SK-N-SH (cell line): ENCODE measurements around the gene CACNA1G. TPM values are rescaled to one million over a fixed set of nuclear protein-coding genes. Genes with fewer than 3 reads are reported as not detected.

Source experiments
- CTCF ChIA-PET: fragments of 300-600, 350-600 bp; formaldehyde crosslinking; extraction: SDS; loops from one replicate; lab custom pipeline; 2021; lab: Yijun Ruan, JAX
- POLR2A ChIA-PET: fragments of 350-600 bp; sonication (Branson Sonifier 250); formaldehyde crosslinking; extraction: SDS; loops from one replicate; lab custom pipeline; 2020; ENCODE audit warnings: antibody characterized with exemption, inconsistent platforms; lab: Yijun Ruan, JAX
- DNase-seq: peaks from one replicate; pipeline ENCODE4 v3.0.0; 2012
- H2AFZ ChIP-seq: fragments of 200-600 bp; sonication (generic); 2 replicates; pipeline ENCODE4 v1.8.1; 2016; ENCODE audit warnings: antibody characterized with exemption, mild to moderate bottlenecking, low read depth
- H3F3A ChIP-seq: fragments of 200-600 bp; sonication (generic); replicated peaks from 2 replicates; pipeline ENCODE3; 2016; ENCODE audit warnings: antibody characterized with exemption, mild to moderate bottlenecking; ENCODE audit not compliant: insufficient read depth
- H3K27ac ChIP-seq, 2 experiments: fragments of 200-500 bp in 1 of 2; fragments of 200-600 bp in 1 of 2; sonication (Bioruptor generic) in 1 of 2; sonication (generic), shearing (Covaris generic) in 1 of 2; 2 replicates each; pipeline versions ENCODE4 v1.5.1 to v1.6.1; 2014 to 2016; ENCODE audit warnings: low read depth in 2 of 2, inconsistent platforms in 1 of 2, low read length in 1 of 2, mild to moderate bottlenecking in 1 of 2, mixed read lengths in 1 of 2
- H3K27me3 ChIP-seq: fragments of 200-600 bp; sonication (generic), shearing (Covaris generic); 2 replicates; pipeline ENCODE4 v1.6.1; 2016; ENCODE audit warnings: mixed run types; ENCODE audit not compliant: insufficient read depth
- H3K36me3 ChIP-seq, 2 experiments: fragments of 200-500 bp in 1 of 2; fragments of 200-600 bp in 1 of 2; sonication (Bioruptor generic) in 1 of 2; sonication (generic) in 1 of 2; replicated peaks in 1 of 2; 2 replicates each; pipeline versions ENCODE3 to v1.5.1; 2014 to 2016; ENCODE audit warnings: low read length in 1 of 2, mild to moderate bottlenecking in 1 of 2; ENCODE audit not compliant: insufficient read depth in 2 of 2, control insufficient read depth in 1 of 2
- H3K4me1 ChIP-seq, 2 experiments: fragments of 200-500 bp in 1 of 2; fragments of 200-600 bp in 1 of 2; sonication (Bioruptor generic) in 1 of 2; sonication (generic), shearing (Covaris generic) in 1 of 2; 2 replicates each; pipeline versions ENCODE4 v1.5.1 to v1.6.1; 2014 to 2016; ENCODE audit warnings: low read depth in 1 of 2, low read length in 1 of 2, mixed run types in 1 of 2; ENCODE audit not compliant: insufficient read depth in 2 of 2, control insufficient read depth in 1 of 2
- H3K4me2 ChIP-seq: fragments of 200-600 bp; sonication (generic), shearing (Covaris generic); 2 replicates; pipeline ENCODE4 v1.6.1; 2017; ENCODE audit warnings: mixed run types
- H3K4me3 ChIP-seq, 2 experiments: fragments of 200-500 bp in 1 of 2; fragments of 200-600 bp in 1 of 2; sonication (Bioruptor generic) in 1 of 2; sonication (generic), shearing (Covaris generic) in 1 of 2; 2 replicates each; pipeline versions ENCODE4 v1.5.1 to v1.8.1; 2014 to 2016; ENCODE audit warnings: low read depth in 2 of 2, inconsistent platforms in 1 of 2, low read length in 1 of 2, mild to moderate bottlenecking in 1 of 2, mixed read lengths in 1 of 2, moderate library complexity in 1 of 2
- H3K79me2 ChIP-seq: fragments of 200-600 bp; sonication (generic); 2 replicates; pipeline ENCODE4 v1.8.1; 2017; ENCODE audit warnings: mild to moderate bottlenecking; ENCODE audit not compliant: insufficient read depth
- H3K9ac ChIP-seq: fragments of 200-600 bp; sonication (generic); 2 replicates; pipeline ENCODE4 v1.6.1; 2017; ENCODE audit warnings: mixed run types
- H3K9me2 ChIP-seq: fragments of 200-600 bp; sonication (generic); 2 replicates; pipeline ENCODE4 v1.6.1; 2017; ENCODE audit warnings: mixed run types
- H3K9me3 ChIP-seq: fragments of 200-600 bp; sonication (generic); 2 replicates; pipeline ENCODE4 v1.6.1; 2017; ENCODE audit warnings: mixed run types, mild to moderate bottlenecking, moderate library complexity
- H4K20me1 ChIP-seq: fragments of 200-600 bp; sonication (generic); 2 replicates; pipeline ENCODE4 v1.6.1; 2017; ENCODE audit warnings: mild to moderate bottlenecking, mixed run types; ENCODE audit not compliant: insufficient read depth
- CHD2 ChIP-seq: fragments of 150-350 bp; IDR thresholded peaks from 2 replicates; pipeline ENCODE4 v1.6.1; 2018; ENCODE audit warnings: low read length; ENCODE audit not compliant: partially characterized antibody
- EP300 ChIP-seq, 2 experiments: IDR thresholded peaks; 2 replicates each; pipeline versions ENCODE4 v1.4.0 to v1.6.1; 2012; ENCODE audit warnings: borderline replicate concordance in 1 of 2, low read depth in 1 of 2, low read length in 1 of 2
- EZH2phosphoT487 ChIP-seq: fragments of 200-600 bp; sonication (generic); IDR thresholded peaks from 2 replicates; pipeline ENCODE4 v1.6.1; 2017; ENCODE audit warnings: low read depth, mixed run types, mild to moderate bottlenecking, antibody characterized with exemption, moderate library complexity, borderline replicate concordance
- FOSL2 ChIP-seq: IDR thresholded peaks from 2 replicates; pipeline ENCODE4 v1.4.0; 2012; ENCODE audit warnings: low read depth, mild to moderate bottlenecking, moderate library complexity, borderline replicate concordance
- FOXJ3 ChIP-seq: sonication (generic); formaldehyde crosslinking; IDR thresholded peaks from 2 replicates; pipeline ENCODE4 v1.5.1; 2020; ENCODE audit warnings: mild to moderate bottlenecking, missing genetic modification reagents
- FOXM1 ChIP-seq: IDR thresholded peaks from 2 replicates; pipeline ENCODE4 v1.4.0; 2012; ENCODE audit warnings: low read depth, mild to moderate bottlenecking
- GABPA ChIP-seq: IDR thresholded peaks from 2 replicates; pipeline ENCODE4 v1.4.0; 2012; ENCODE audit warnings: low read depth, mild to moderate bottlenecking
- GATA2 ChIP-seq: sonication (generic); formaldehyde crosslinking; IDR thresholded peaks from 2 replicates; pipeline ENCODE4 v1.5.0; 2020; ENCODE audit warnings: mild to moderate bottlenecking, missing genetic modification reagents
- IRF3 ChIP-seq: fragments of 150-350 bp; IDR thresholded peaks from 2 replicates; pipeline ENCODE4 v1.6.1; 2016; ENCODE audit warnings: mild to moderate bottlenecking, low read depth, low read length
- JUND ChIP-seq: IDR thresholded peaks from 2 replicates; pipeline ENCODE4 v1.4.0; 2012
- MAX ChIP-seq: IDR thresholded peaks from 2 replicates; pipeline ENCODE4 v1.4.0; 2012; ENCODE audit warnings: low read depth
- MEF2A ChIP-seq: IDR thresholded peaks from 2 replicates; pipeline ENCODE4 v1.4.0; 2012; ENCODE audit warnings: low read depth, borderline replicate concordance
- MXI1 ChIP-seq: IDR thresholded peaks from 2 replicates; pipeline ENCODE4 v1.6.1; 2012; ENCODE audit warnings: mild to moderate bottlenecking, low read depth, low read length, improper control_type of control experiment
- NFIC ChIP-seq: IDR thresholded peaks from 2 replicates; pipeline ENCODE4 v1.4.0; 2012; ENCODE audit warnings: borderline replicate concordance
- NRF1 ChIP-seq: IDR thresholded peaks from 2 replicates; pipeline ENCODE4 v1.6.1; 2012; ENCODE audit warnings: low read depth, mild to moderate bottlenecking, low read length
- PBX3 ChIP-seq: IDR thresholded peaks from 2 replicates; pipeline ENCODE4; 2012
- POLR2AphosphoS5 ChIP-seq: IDR thresholded peaks from 2 replicates; pipeline ENCODE4 v1.6.1; 2012; ENCODE audit warnings: low read depth, low read length
- RFX5 ChIP-seq: IDR thresholded peaks from 2 replicates; pipeline ENCODE4 v1.6.1; 2012; ENCODE audit warnings: mild to moderate bottlenecking, improper control_type of control experiment, low read length
- RXRA ChIP-seq: IDR thresholded peaks from 2 replicates; pipeline ENCODE4 v1.4.0; 2012; ENCODE audit warnings: low read depth, mild to moderate bottlenecking, borderline replicate concordance
- SIN3A ChIP-seq: IDR thresholded peaks from 2 replicates; pipeline ENCODE4 v1.6.1; 2012; ENCODE audit warnings: low read depth, mild to moderate bottlenecking, low read length, moderate library complexity, borderline replicate concordance
- TAF1 ChIP-seq: IDR thresholded peaks from 2 replicates; pipeline ENCODE4 v1.6.1; 2012; ENCODE audit warnings: low read depth, mild to moderate bottlenecking, low read length, moderate library complexity, borderline replicate concordance
- YY1 ChIP-seq: IDR thresholded peaks from 2 replicates; pipeline ENCODE4 v1.4.0; 2012; ENCODE audit warnings: low read depth, mild to moderate bottlenecking
- WGBS: methylation state at CpG from one replicate; pipeline ENCODE4 v1.1.6; 2017; ENCODE audit warnings: low lambda C conversion rate; 5-methylcytosine and 5-hydroxymethylcytosine counted together
- polyA plus RNA-seq, 3 experiments: library from polyadenylated mRNA; depleted of rRNA; stranded (reverse); fragments of >200 nt; gene quantifications; 2 replicates each; pipeline ENCODE4 v1.2.3, GENCODE V29; 2012

Gene CACNA1G
- polyA plus RNA-seq, 1 of the 3 experiments (the other 2 are of a cell fraction), result 0.21 TPM

GRCh38 chr17:50538549-50539410, 21.7 kb upstream of the CACNA1G start:
- POLR2A ChIA-PET, result interaction anchor here (0.6 kb wide), 1 partner anchor 616 kb away, joined by 3 read pairs; no protein-coding TSS in a partner anchor
- TF ChIP-seq NRF1, result no peak
- TF ChIP-seq RFX5, result no peak
- no peak for TF ChIP-seq RXRA
- TF ChIP-seq CHD2, result no peak
- no peak for TF ChIP-seq JUND
- TF ChIP-seq TAF1, result no peak
- no peak for TF ChIP-seq MEF2A
- no peak for TF ChIP-seq GATA2 (CRISPR knock-in tag)
- TF ChIP-seq FOXM1, result no peak
- TF ChIP-seq YY1, result no peak
- TF ChIP-seq NFIC, result no peak
- no peak for TF ChIP-seq POLR2AphosphoS5
- TF ChIP-seq IRF3, result no peak
- TF ChIP-seq EP300 (IDR thresholded peaks at IDR 0.05; ENCODE audit: borderline replicate concordance in 1 of 2, low read depth in 1 of 2, low read length in 1 of 2), result no peak
- TF ChIP-seq, all 33 proteins: peak for 0
- no peak for DNase-seq
- Histone ChIP-seq H3F3A (no peaks in the 10 kb centered on the region), H3K9me2 (no peaks in the 10 kb centered on the region), H3K79me2 (peaks cover 4% of the 10 kb centered on the region; the same call in 1 of the 2 replicates), H3K4me1 (peaks cover 18 to 23% of the 10 kb centered on the region in 2 experiments), H3K4me3 (no peak overlapping the region), H3K9ac (no peak overlapping the region), H3K27me3 (no peaks in the 10 kb centered on the region), H3K27ac (no peak overlapping the region), H2AFZ (no peak overlapping the region), H3K9me3 (no peaks in the 10 kb centered on the region), H3K36me3 (no peaks in the 10 kb centered on the region), H3K4me2 (no peak overlapping the region), H4K20me1 (no peaks in the 10 kb centered on the region)
- CTCF ChIA-PET, result interaction anchor here (1.9 to 24.2 kb wide), 4 partner anchors 11 to 85 kb away, joined by 9 to 1212 read pairs (median 10); no protein-coding TSS in a partner anchor
- WGBS, result 87% methylated on average over 18 of the region's 20 CpGs

- Histone ChIP-seq H3K9me2 (no peaks in the 10 kb centered on the region), H3K79me2 (peaks cover 4% of the 10 kb centered on the region; the same call in 1 of the 2 replicates), H3K4me2 (no peak overlapping the region), H2AFZ (no peak overlapping the region), H3K9ac (no peak overlapping the region), H4K20me1 (no peaks in the 10 kb centered on the region), H3K4me3 (no peak overlapping the region), H3K4me1 (peaks cover 12 to 18% of the 10 kb centered on the region in 2 experiments; a peak in 3 of 4 replicates), H3K9me3 (no peaks in the 10 kb centered on the region), H3F3A (no peaks in the 10 kb centered on the region), H3K27ac (no peak overlapping the region), H3K27me3 (no peaks in the 10 kb centered on the region), H3K36me3 (no peaks in the 10 kb centered on the region)
- DNase-seq, result no peak
- ChIA-PET CTCF (interaction anchor here (1.7 to 24.2 kb wide), 5 partner anchors 10 to 243 kb away, joined by 5 to 1212 read pairs (median 11); partner anchors contain the start of gene CACNA1G), POLR2A (no interaction called here)
- 89% methylated on average over 15 of the region's 15 CpGs for WGBS
- TF ChIP-seq GATA2 (CRISPR knock-in tag) (no peak), MAX (no peak), EZH2phosphoT487 (no peak), RFX5 (no peak), MXI1 (no peak), GABPA (no peak), PBX3 (no peak), CHD2 (no peak), FOXM1 (no peak), FOSL2 (no peak), IRF3 (no peak), FOXJ3 (CRISPR knock-in tag) (no peak), YY1 (no peak), SIN3A (no peak)
Measured at GRCh38 chr17:50539762-50540559, 20.6 kb upstream of the CACNA1G start.
